Activated CD8-positive, alpha-beta T cell treated with anti-CD3 and anti-CD28 coated beads for 36 hours (primary cell): ENCODE results near the gene KCNQ1OT1. TPM values are rescaled to one million over a fixed set of nuclear protein-coding genes. Genes with fewer than 3 reads are reported as not detected.

ENCODE experiments used
- ATAC-seq: fragments of 200-7000 bp; cut with Tn5 transposase; one replicate; pipeline ENCODE4 v1.10.0; 2021; ENCODE audit warnings: mild to moderate bottlenecking, moderate library complexity
- CTCF ChIA-PET: fragments of 350-600 bp; sonication (Branson Sonifier 250); formaldehyde crosslinking; loops from one replicate; lab custom pipeline; 2021; ENCODE audit warnings: antibody characterized with exemption; lab: Charles Lee
- POLR2A ChIA-PET: fragments of 350-600 bp; sonication (Branson Sonifier 250); formaldehyde crosslinking; loops from one replicate; lab custom pipeline; 2021; ENCODE audit warnings: antibody characterized with exemption; lab: Charles Lee
- DNase-seq: peaks from one replicate; pipeline ENCODE4 v3.0.0-alpha.2; 2020
- H3K27ac Mint-ChIP-seq: one replicate; pipeline ENCODE4 v1.8.0; 2021; ENCODE audit warnings: mild to moderate bottlenecking, mixed read lengths
- H3K27me3 Mint-ChIP-seq: one replicate; pipeline ENCODE4 v1.8.0; 2021; ENCODE audit warnings: mixed read lengths
- H3K36me3 Mint-ChIP-seq: one replicate; pipeline ENCODE4 v1.8.0; 2021; ENCODE audit warnings: low read depth, mixed read lengths
- H3K4me1 Mint-ChIP-seq: one replicate; pipeline ENCODE4 v1.8.0; 2021; ENCODE audit warnings: low read depth, mixed read lengths
- H3K4me3 Mint-ChIP-seq: one replicate; pipeline ENCODE4 v1.8.0; 2021; ENCODE audit warnings: mild to moderate bottlenecking, moderate library complexity, mixed read lengths
- H3K9me3 Mint-ChIP-seq: one replicate; pipeline ENCODE4 v1.8.0; 2021; ENCODE audit warnings: mixed read lengths
- intact Hi-C: fragments of 100-400 bp; cut with micrococcal nuclease; formaldehyde crosslinking; loops from one replicate; pipeline ENCODE4 v1.10.0; 2022
- total RNA-seq, 2 experiments: library from RNA; stranded (reverse); gene quantifications; one replicate each; pipeline ENCODE4 v1.2.3, GENCODE V29; 2021
- TF ChIP-seq, protein P1 (sequence below): fragments of 200-600 bp; IDR thresholded peaks from one replicate; pipeline ENCODE4 v1.8.0; 2022; ENCODE audit warnings: antibody characterized with exemption, mild to moderate bottlenecking

Gene KCNQ1OT1
- total RNA-seq, 2 experiments from 2014 or later = 0.22 to 0.23 TPM

DNA sequence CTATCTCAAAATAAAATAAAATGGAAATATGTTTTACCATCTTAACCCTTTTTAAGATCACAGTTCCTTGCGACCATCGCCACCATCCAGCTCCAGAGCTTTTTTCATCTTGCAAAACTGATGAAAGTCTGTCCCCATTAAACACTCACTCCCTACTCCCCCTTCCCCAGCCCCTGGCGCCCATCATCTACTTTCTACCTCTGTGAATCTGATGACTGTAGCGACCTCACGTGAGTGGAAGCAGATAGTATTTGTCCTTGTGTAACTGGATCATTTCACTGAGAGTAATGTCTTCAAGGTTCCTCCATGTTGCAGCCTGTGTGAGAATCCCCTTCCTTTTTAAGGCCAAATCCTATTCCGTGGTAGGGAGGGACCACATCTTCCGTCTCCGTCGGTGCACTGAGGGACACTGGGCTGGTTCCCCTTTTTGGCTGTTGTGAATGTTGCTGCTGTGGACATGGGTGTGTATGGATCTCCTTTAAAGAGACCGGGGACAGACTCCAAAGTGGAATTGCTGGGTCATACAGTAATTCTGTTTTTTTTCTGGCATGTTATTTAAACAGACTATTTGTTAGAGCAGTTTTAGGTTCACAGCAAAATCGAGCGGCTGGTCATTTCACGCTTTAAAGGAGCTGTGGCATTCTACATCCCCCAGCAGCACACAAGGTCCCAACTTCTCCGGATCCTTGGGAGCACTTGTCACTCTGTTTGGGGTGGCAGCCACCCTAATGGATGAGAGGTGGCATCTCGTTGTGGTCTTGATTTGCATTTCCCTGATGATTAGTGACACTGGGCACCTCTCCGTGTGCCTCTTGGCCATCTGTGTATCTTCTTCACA is 135.0 kb downstream of the KCNQ1OT1 start:
- POLR2A ChIA-PET = no interaction called here
- DNase-seq = no peak
- no peaks in the 10 kb centered on the region for H3K36me3 Mint-ChIP-seq
- CTCF ChIA-PET = interaction anchor here (1.0 to 1.6 kb wide), 2 partner anchors 31 to 33 kb away, joined by 3 to 9 read pairs; no protein-coding TSS in a partner anchor
- no peak for ATAC-seq
- TF ChIP-seq, protein P1, sequence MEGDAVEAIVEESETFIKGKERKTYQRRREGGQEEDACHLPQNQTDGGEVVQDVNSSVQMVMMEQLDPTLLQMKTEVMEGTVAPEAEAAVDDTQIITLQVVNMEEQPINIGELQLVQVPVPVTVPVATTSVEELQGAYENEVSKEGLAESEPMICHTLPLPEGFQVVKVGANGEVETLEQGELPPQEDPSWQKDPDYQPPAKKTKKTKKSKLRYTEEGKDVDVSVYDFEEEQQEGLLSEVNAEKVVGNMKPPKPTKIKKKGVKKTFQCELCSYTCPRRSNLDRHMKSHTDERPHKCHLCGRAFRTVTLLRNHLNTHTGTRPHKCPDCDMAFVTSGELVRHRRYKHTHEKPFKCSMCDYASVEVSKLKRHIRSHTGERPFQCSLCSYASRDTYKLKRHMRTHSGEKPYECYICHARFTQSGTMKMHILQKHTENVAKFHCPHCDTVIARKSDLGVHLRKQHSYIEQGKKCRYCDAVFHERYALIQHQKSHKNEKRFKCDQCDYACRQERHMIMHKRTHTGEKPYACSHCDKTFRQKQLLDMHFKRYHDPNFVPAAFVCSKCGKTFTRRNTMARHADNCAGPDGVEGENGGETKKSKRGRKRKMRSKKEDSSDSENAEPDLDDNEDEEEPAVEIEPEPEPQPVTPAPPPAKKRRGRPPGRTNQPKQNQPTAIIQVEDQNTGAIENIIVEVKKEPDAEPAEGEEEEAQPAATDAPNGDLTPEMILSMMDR = no peak
- intact Hi-C loops = no loop called here
- H3K27ac Mint-ChIP-seq = no peak overlapping the region
- H3K4me1 Mint-ChIP-seq = peaks cover under 1% of the 10 kb centered on the region
- H3K27me3 Mint-ChIP-seq = no peaks in the 10 kb centered on the region
- H3K9me3 Mint-ChIP-seq = no peaks in the 10 kb centered on the region
- H3K4me3 Mint-ChIP-seq = no peak overlapping the region

DNA sequence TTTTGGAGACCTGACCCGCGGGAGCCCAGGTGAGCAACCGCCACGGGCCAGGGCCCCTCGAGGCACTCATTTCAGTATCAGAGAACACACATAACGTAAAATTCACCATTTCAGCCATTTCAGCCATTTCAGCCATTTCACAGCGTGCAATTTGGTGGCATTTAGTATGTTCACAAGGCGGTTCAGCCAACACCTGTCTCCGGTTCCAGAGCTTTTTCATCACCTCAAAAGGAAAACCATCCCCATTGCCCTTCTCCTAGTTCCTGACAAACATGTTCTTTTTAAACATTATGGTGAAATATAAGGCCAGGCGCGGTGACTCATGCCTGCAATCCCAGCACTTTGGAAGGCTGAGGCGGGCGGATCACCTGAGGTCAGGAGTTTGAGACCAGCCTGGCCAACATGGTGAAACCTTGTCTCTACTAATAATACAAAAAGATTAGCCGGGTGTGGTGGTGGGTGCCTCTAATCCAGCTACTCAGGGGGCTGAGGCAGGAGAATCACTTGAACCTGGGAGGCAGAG is 135.7 kb downstream of the KCNQ1OT1 start:
- H3K9me3 Mint-ChIP-seq = no peaks in the 10 kb centered on the region
- H3K36me3 Mint-ChIP-seq = no peaks in the 10 kb centered on the region
- ChIA-PET POLR2A (no interaction called here), CTCF (interaction anchor here (1.0 to 1.6 kb wide), 2 partner anchors 31 to 33 kb away, joined by 3 to 9 read pairs; no protein-coding TSS in a partner anchor)
- TF ChIP-seq, protein P1 = no peak
- H3K4me3 Mint-ChIP-seq = no peak overlapping the region
- no peaks in the 10 kb centered on the region for H3K27me3 Mint-ChIP-seq
- intact Hi-C loops = no loop called here
- no peak for ATAC-seq
- no peak for DNase-seq
- no peak overlapping the region for H3K27ac Mint-ChIP-seq
- H3K4me1 Mint-ChIP-seq = peaks cover 3% of the 10 kb centered on the region

DNA sequence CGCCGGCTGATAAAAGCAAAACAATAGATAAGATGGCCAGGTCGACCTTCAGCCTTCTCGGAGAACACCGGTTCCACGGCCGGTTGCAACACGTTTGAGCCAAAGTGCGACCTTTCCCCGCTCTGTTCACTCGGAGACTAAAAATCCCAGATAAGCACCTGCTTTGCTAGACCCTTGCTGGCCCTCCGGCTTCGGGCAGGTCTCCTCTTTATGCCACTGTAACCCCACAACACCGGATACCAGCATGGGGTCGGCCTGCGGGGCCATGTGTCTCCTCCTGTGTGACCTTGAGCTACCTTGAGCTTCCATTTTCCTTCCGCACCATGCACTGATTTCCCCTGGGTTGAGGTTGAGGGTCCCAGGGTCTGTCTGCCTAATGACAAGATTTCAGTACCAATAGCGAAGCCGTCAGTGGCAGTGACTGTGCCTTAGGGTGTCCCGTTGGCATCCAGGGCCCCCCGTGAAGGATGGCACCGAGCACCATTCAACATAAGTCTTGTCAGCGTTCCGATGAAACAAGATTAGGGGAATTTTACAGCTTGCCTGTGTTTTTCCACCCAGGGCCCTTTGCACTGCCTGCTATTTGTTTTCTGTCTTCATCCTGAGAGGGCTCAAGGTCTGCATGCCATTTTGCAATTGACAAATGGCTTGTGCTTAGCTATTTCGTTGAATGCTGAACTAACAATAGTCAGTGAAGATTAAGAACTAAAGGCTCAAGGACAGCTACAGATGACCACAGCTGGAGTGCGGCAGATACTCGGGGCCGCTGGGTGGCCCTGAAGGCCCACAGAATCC is 136.4 kb downstream of the KCNQ1OT1 start:
- H3K36me3 Mint-ChIP-seq = no peaks in the 10 kb centered on the region

DNA sequence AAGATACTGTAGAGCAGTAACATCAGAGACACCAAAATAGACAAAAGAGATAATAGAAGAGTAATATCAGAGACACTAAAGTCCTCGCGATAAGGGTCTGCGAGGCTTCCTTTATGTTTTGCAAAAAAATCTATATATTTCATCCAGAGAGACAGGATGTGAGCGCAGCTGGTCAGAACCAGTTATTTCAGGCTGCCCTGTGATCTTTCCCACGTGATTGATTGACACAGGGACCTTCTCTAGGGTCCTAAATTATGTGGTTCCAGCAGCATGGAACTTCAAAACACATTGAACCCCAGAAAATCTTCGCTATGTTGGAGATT is 136.9 kb downstream of the KCNQ1OT1 start:
- intact Hi-C loops = no loop called here
- POLR2A ChIA-PET = no interaction called here
- ATAC-seq (no peak), DNase-seq (no peak)
- Mint-ChIP-seq H3K4me3 (no peak overlapping the region), H3K4me1 (peaks cover 6% of the 10 kb centered on the region), H3K9me3 (no peaks in the 10 kb centered on the region), H3K27ac (no peak overlapping the region), H3K36me3 (no peaks in the 10 kb centered on the region), H3K27me3 (no peaks in the 10 kb centered on the region)
- TF ChIP-seq, protein P1 = no peak
- CTCF ChIA-PET = interaction anchor here (1.6 kb wide), 1 partner anchor 30 kb away, joined by 9 read pairs; no protein-coding TSS in a partner anchor

More for the DNA sequence above, 136.4 kb downstream of the KCNQ1OT1 start:
- Mint-ChIP-seq H3K4me3 (no peak overlapping the region), H3K4me1 (peaks cover 6% of the 10 kb centered on the region), H3K27ac (no peak overlapping the region), H3K9me3 (no peaks in the 10 kb centered on the region), H3K27me3 (no peaks in the 10 kb centered on the region)
- ATAC-seq (no peak), DNase-seq (no peak)
- intact Hi-C loops = no loop called here
- ChIA-PET POLR2A (no interaction called here), CTCF (interaction anchor here (1.0 to 1.6 kb wide), 2 partner anchors 30 to 32 kb away, joined by 3 to 9 read pairs; no protein-coding TSS in a partner anchor)
- TF ChIP-seq, protein P1 = no peak
